RKO (cell line): ENCODE data around the gene DOK3.
A peak's percentile ranks its signal among the peaks of the same experiment; 100 is the strongest.

ENCODE experiments used
- DNase-seq: peaks from one replicate; pipeline ENCODE4 v3.0.0-alpha.2; 2016; ENCODE audit warnings: low spot score

Gene DOK3

GRCh38 chr5:177466861-177467260, 42.8 kb downstream of the DOK3 start:
- no peak for DNase-seq

- DNase-seq: no peak
Measured at GRCh38 chr5:177465044-177465443, 44.6 kb downstream of the DOK3 start.

GRCh38 chr5:177462021-177462670, 47.5 kb downstream of the DOK3 start:
- no peak for DNase-seq

- DNase-seq: no peak
Measured at GRCh38 chr5:177459819-177460628, 49.6 kb downstream of the DOK3 start.

GRCh38 chr5:177459357-177459756, 50.3 kb downstream of the DOK3 start:
- no peak for DNase-seq

GRCh38 chr5:177458912-177459350, 50.7 kb downstream of the DOK3 start:
- peak; percentile 59 for DNase-seq

GRCh38 chr5:177457852-177458681, 51.6 kb downstream of the DOK3 start:
- no peak for DNase-seq

- peak; percentile 99 for DNase-seq
Measured at GRCh38 chr5:177456976-177457851, 52.4 kb downstream of the DOK3 start.

- DNase-seq: no peak
Measured at GRCh38 chr5:177456591-177456964, 53.0 kb downstream of the DOK3 start.

GRCh38 chr5:177455661-177456590, 53.7 kb downstream of the DOK3 start:
- DNase-seq: peak; percentile 92

GRCh38 chr5:177455036-177455660, 54.5 kb downstream of the DOK3 start:
- peak; percentile 84 for DNase-seq

- DNase-seq: peak; percentile 91
Measured at GRCh38 chr5:177454397-177455035, 55.1 kb downstream of the DOK3 start.

- peak; percentile 49 for DNase-seq
Measured at GRCh38 chr5:177453852-177454396, 55.7 kb downstream of the DOK3 start.

GRCh38 chr5:177452688-177453638, 56.7 kb downstream of the DOK3 start:
- no peak for DNase-seq
